Lower lobe of right lung (tissue), 2 donors: Measurements from ENCODE around the gene FBXO5. TPM values are rescaled to one million over a fixed set of nuclear protein-coding genes. Genes with fewer than 3 reads are reported as not detected.
"Not testable (repeated sequence)": the region's sequence is repeated elsewhere in the genome, so short reads cannot be mapped to it uniquely, and the experiment has no call there.

Experiments used
- ATAC-seq, 2 donors: fragments of 200-7000 bp; cut with Tn5 transposase; one replicate each; pipeline ENCODE4 v1.9.1; 2020 to 2022; ENCODE audit warnings: mild to moderate bottlenecking in 2 of 2, moderate library complexity in 2 of 2
- DNase-seq: peaks from one replicate; pipeline ENCODE4 v3.0.0-alpha.2; 2020
- H3K27ac ChIP-seq: fragments of 200-600 bp; one replicate; pipeline ENCODE4 v1.8.0; 2022
- H3K27me3 ChIP-seq: fragments of 200-600 bp; one replicate; pipeline ENCODE4 v1.8.0; 2022; ENCODE audit warnings: low read depth
- H3K36me3 ChIP-seq: fragments of 200-600 bp; one replicate; pipeline ENCODE4 v1.8.0; 2022; ENCODE audit warnings: mild to moderate bottlenecking
- H3K4me1 ChIP-seq: fragments of 200-600 bp; one replicate; pipeline ENCODE4 v1.8.0; 2022
- H3K4me3 ChIP-seq: fragments of 200-600 bp; one replicate; pipeline ENCODE4 v1.8.0; 2022; ENCODE audit warnings: mild to moderate bottlenecking
- H3K9me3 ChIP-seq: fragments of 200-600 bp; one replicate; pipeline ENCODE4 v1.8.0; 2022
- CTCF ChIP-seq: fragments of 200-600 bp; IDR thresholded peaks from one replicate; pipeline ENCODE4 v1.8.0; 2022; ENCODE audit warnings: antibody characterized with exemption, mild to moderate bottlenecking
- intact Hi-C: fragments of 100-400 bp; cut with DNase I; formaldehyde crosslinking; loops from one replicate; pipeline ENCODE4 v1.11.0; 2022
- total RNA-seq: library from RNA; stranded (reverse); fragmentation: NEBNext Ultra II Directional; extraction: Animal tissue kit (Norgen Biotek cat#: 25700); gene quantifications from one replicate; pipeline ENCODE4 v1.2.1, GENCODE V29; 2021
- donor health status: DM: no; HTN: yes; CAD: no; lungs with severe emphysema.

FBXO5 gene
- total RNA-seq, 1 donor from 2014 or later: 5.1 TPM

- TF ChIP-seq CTCF: no peak
- Histone ChIP-seq H3K4me3 (peak within 1 kb of the TSS; percentile 74), H3K9me3 (no peaks in the 10 kb centered on the region), H3K27ac (peak within 1 kb of the TSS; percentile 88), H3K36me3 (peaks cover 10% of the 10 kb centered on the region), H3K27me3 (no peaks in the 10 kb centered on the region), H3K4me1 (peaks cover 38% of the 10 kb centered on the region)
- DNase-seq: peak; percentile 97
- intact Hi-C loops: no loop called here
- peak; percentile 99 for ATAC-seq
Observed at GRCh38 chr6:153002613-153003365, 19.9 kb upstream of the FBXO5 start, which contains the start of gene MTRF1L. Gene MTRF1L (minus strand): TSS chr6:153002709. CDS start chr6:153002685, 24 bp downstream.

GRCh38 chr6:153001767-153002612 is 19.1 kb upstream of the FBXO5 start:
- DNase-seq (no peak), ATAC-seq (peak; percentile 35 to 60)
- Histone ChIP-seq H3K9me3 (no peaks in the 10 kb centered on the region), H3K4me1 (peaks cover 38% of the 10 kb centered on the region), H3K27ac (peak overlapping the region; percentile 88), H3K4me3 (peak overlapping the region; percentile 74), H3K36me3 (peaks cover 18% of the 10 kb centered on the region), H3K27me3 (no peaks in the 10 kb centered on the region)
- intact Hi-C loops: no loop called here
- TF ChIP-seq CTCF: no peak

DNA sequence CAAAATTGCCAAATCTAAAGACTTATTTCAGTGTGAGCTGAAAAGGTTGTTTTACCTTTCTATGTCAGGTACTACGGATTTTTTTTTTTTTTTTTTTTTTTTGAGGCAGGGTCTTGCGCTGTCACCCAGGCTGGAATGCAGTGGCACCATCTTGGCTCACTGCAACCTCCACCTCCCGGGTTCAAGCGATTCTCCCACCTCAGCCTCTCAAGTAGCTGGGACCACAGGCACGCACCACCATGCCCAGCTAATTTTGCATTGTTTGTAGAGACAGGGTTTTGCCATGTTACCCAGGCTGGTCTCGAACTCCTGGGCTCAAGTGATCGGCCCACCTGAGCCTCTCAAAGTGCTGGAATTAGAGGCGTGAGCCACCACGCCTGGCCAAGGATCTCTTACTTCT is 17.9 kb upstream of the FBXO5 start:
- H3K9me3 ChIP-seq, DNase-seq, H3K27me3 ChIP-seq, intact Hi-C loops, ATAC-seq, H3K27ac ChIP-seq: not testable (repeated sequence)
- H3K4me1 ChIP-seq: peaks cover 38% of the 10 kb centered on the region
- peaks cover 27% of the 10 kb centered on the region for H3K36me3 ChIP-seq
- H3K4me3 ChIP-seq: peak overlapping the region; percentile 74

GRCh38 chr6:153000243-153000642 is 17.4 kb upstream of the FBXO5 start:
- Histone ChIP-seq H3K27ac (no peak overlapping the region), H3K36me3 (peaks cover 32% of the 10 kb centered on the region), H3K4me3 (no peak overlapping the region), H3K27me3 (no peaks in the 10 kb centered on the region), H3K4me1 (peaks cover 38% of the 10 kb centered on the region), H3K9me3 (no peaks in the 10 kb centered on the region)
- intact Hi-C loops: no loop called here
- no peak for DNase-seq
- no peak for TF ChIP-seq CTCF
- ATAC-seq: no peak

- H3K27me3 ChIP-seq, DNase-seq, H3K27ac ChIP-seq, H3K9me3 ChIP-seq, ATAC-seq, intact Hi-C loops, H3K4me3 ChIP-seq: not testable (repeated sequence)
- peaks cover 38% of the 10 kb centered on the region for H3K4me1 ChIP-seq
- H3K36me3 ChIP-seq: peaks cover 37% of the 10 kb centered on the region
Observed at GRCh38 chr6:152999538-152999937, 16.7 kb upstream of the FBXO5 start.

DNA sequence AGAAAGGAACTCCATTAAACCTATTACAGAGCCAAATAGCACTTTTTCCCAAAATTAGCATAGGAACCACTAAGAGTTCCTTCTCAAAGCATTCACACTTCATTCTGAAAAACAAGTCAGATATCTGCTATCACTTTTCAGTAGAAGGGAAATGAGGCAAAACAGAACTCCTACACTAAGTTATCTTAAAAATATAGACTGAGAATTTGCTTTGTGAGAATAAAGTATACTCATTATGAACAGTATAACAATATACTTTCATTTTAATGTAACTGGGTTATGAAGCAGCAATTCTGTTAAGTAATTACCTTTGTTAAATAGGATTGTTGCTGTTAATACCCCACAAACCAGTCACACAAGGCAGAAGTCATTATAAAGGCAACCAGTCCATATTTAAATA is 11.0 kb upstream of the FBXO5 start:
- H3K27ac ChIP-seq: no peak overlapping the region
- no peaks in the 10 kb centered on the region for H3K4me1 ChIP-seq
- no peak overlapping the region for H3K4me3 ChIP-seq
- no peaks in the 10 kb centered on the region for H3K27me3 ChIP-seq
- ATAC-seq: no peak
- no peaks in the 10 kb centered on the region for H3K9me3 ChIP-seq
- DNase-seq: no peak
- intact Hi-C loops: no loop called here
- H3K36me3 ChIP-seq: peaks cover 80% of the 10 kb centered on the region
- TF ChIP-seq CTCF: no peak
